WTC11 (cell line): ENCODE measurements around the gene CHAT. TPM values are rescaled to one million over a fixed set of nuclear protein-coding genes. Genes with fewer than 3 reads are reported as not detected.
A peak's percentile ranks its signal among the peaks of the same experiment; 100 is the strongest.

Experiments used
- ATAC-seq: fragments of 200-7000 bp; cut with Tn5 transposase; 2 replicates; pipeline ENCODE4 v1.10.0; 2021; ENCODE audit warnings: mild to moderate bottlenecking, moderate library complexity
- CTCF ChIA-PET: fragments of 300-600 bp; sonication (Branson Sonifier 250); formaldehyde crosslinking; loops from one replicate; lab custom pipeline; 2021; ENCODE audit warnings: antibody characterized with exemption; lab: Charles Lee
- POLR2A ChIA-PET: fragments of 350-600 bp; sonication (Branson Sonifier 250); formaldehyde crosslinking; loops from one replicate; lab custom pipeline; 2021; ENCODE audit warnings: antibody characterized with exemption; lab: Charles Lee
- DNase-seq: peaks from one replicate; pipeline ENCODE4 v3.0.0; 2021; ENCODE audit warnings: low spot score
- H3K27ac Mint-ChIP-seq: 2 replicates; pipeline ENCODE4 v1.8.0; 2021; ENCODE audit warnings: mixed read lengths
- H3K27me3 Mint-ChIP-seq: 2 replicates; pipeline ENCODE4 v1.8.0; 2021; ENCODE audit warnings: low read depth, mild to moderate bottlenecking, moderate library complexity, mixed read lengths
- H3K36me3 Mint-ChIP-seq: 2 replicates; pipeline ENCODE4 v1.8.0; 2021; ENCODE audit warnings: mixed read lengths
- H3K4me1 Mint-ChIP-seq: 2 replicates; pipeline ENCODE4 v1.8.0; 2022; ENCODE audit warnings: mixed read lengths
- H3K4me3 Mint-ChIP-seq: 2 replicates; pipeline ENCODE4 v1.8.0; 2021; ENCODE audit warnings: mild to moderate bottlenecking, moderate library complexity, mixed read lengths
- H3K9me3 Mint-ChIP-seq: 2 replicates; pipeline ENCODE4 v1.8.0; 2021; ENCODE audit warnings: mixed read lengths
- ATF1 ChIP-seq: sonication (generic); formaldehyde crosslinking; IDR thresholded peaks from 2 replicates; pipeline ENCODE4 v1.8.1; 2023; ENCODE audit warnings: mild to moderate bottlenecking, moderate library complexity, missing genetic modification reagents
- ATF3 ChIP-seq: sonication (generic); formaldehyde crosslinking; conservative IDR thresholded peaks from 2 replicates; pipeline ENCODE4 v1.8.1; 2022; ENCODE audit warnings: mild to moderate bottlenecking, missing genetic modification reagents
- ATF6 ChIP-seq: sonication (generic); formaldehyde crosslinking; IDR thresholded peaks from 2 replicates; pipeline ENCODE4 v1.8.1; 2023; ENCODE audit warnings: mild to moderate bottlenecking, missing genetic modification reagents
- CBFB ChIP-seq: sonication (generic); formaldehyde crosslinking; IDR thresholded peaks from 2 replicates; pipeline ENCODE4 v1.8.1; 2022; ENCODE audit warnings: mild to moderate bottlenecking, low read depth, missing genetic modification reagents
- CREB1 ChIP-seq: sonication (generic); formaldehyde crosslinking; IDR thresholded peaks from 2 replicates; pipeline ENCODE4 v1.8.0; 2023; ENCODE audit warnings: mild to moderate bottlenecking, missing genetic modification reagents
- E2F4 ChIP-seq: sonication (generic); formaldehyde crosslinking; IDR thresholded peaks from 2 replicates; pipeline ENCODE4 v1.8.1; 2022; ENCODE audit warnings: low read depth, mild to moderate bottlenecking, moderate library complexity, missing genetic modification reagents, borderline replicate concordance
- ELF4 ChIP-seq: sonication (generic); formaldehyde crosslinking; IDR thresholded peaks from 2 replicates; pipeline ENCODE4 v1.8.1; 2022; ENCODE audit warnings: low read depth, mild to moderate bottlenecking, moderate library complexity, missing genetic modification reagents
- GABPB1 ChIP-seq: sonication (generic); formaldehyde crosslinking; IDR thresholded peaks from 2 replicates; pipeline ENCODE4 v1.8.1; 2023; ENCODE audit warnings: mild to moderate bottlenecking, missing genetic modification reagents
- MLX ChIP-seq: sonication (generic); formaldehyde crosslinking; IDR thresholded peaks from 2 replicates; pipeline ENCODE4 v1.8.1; 2023; ENCODE audit warnings: mild to moderate bottlenecking, missing genetic modification reagents, moderate library complexity
- MYBL2 ChIP-seq: sonication (generic); formaldehyde crosslinking; IDR thresholded peaks from 2 replicates; pipeline ENCODE4 v1.8.1; 2023; ENCODE audit warnings: mild to moderate bottlenecking, moderate library complexity, missing genetic modification reagents
- NFYB ChIP-seq: sonication (generic); formaldehyde crosslinking; conservative IDR thresholded peaks from 2 replicates; pipeline ENCODE4 v1.8.0; 2022; ENCODE audit warnings: low read depth, missing genetic modification reagents
- SMAD4 ChIP-seq: sonication (generic); formaldehyde crosslinking; IDR thresholded peaks from 2 replicates; pipeline ENCODE4 v1.8.0; 2022; ENCODE audit warnings: mild to moderate bottlenecking, missing genetic modification reagents
- STAT6 ChIP-seq: sonication (generic); formaldehyde crosslinking; conservative IDR thresholded peaks from 2 replicates; pipeline ENCODE4 v1.8.1; 2023; ENCODE audit warnings: mild to moderate bottlenecking, low read depth, missing genetic modification reagents, moderate library complexity
- TP53 ChIP-seq: sonication (generic); formaldehyde crosslinking; IDR thresholded peaks from 2 replicates; pipeline ENCODE4 v1.8.1; 2023; ENCODE audit warnings: mild to moderate bottlenecking, missing genetic modification reagents
- ZNF138 ChIP-seq: sonication (generic); formaldehyde crosslinking; conservative IDR thresholded peaks from 2 replicates; pipeline ENCODE4 v1.8.1; 2022; ENCODE audit warnings: mild to moderate bottlenecking, moderate library complexity, missing genetic modification reagents
- ZNF232 ChIP-seq: sonication (generic); formaldehyde crosslinking; IDR thresholded peaks from 2 replicates; pipeline ENCODE4 v1.8.0; 2022; ENCODE audit warnings: mild to moderate bottlenecking, missing genetic modification reagents
- ZNF263 ChIP-seq: sonication (generic); formaldehyde crosslinking; IDR thresholded peaks from 2 replicates; pipeline ENCODE4 v1.8.1; 2022; ENCODE audit warnings: low read depth, mild to moderate bottlenecking, moderate library complexity, missing genetic modification reagents
- ZNF671 ChIP-seq: fragments of 250-450 bp; sonication (Bioruptor Pico); IDR thresholded peaks from 2 replicates; pipeline ENCODE4 v1.8.0; 2021; ENCODE audit warnings: mild to moderate bottlenecking
- total RNA-seq: library from RNA; stranded (reverse); gene quantifications from 3 replicates; pipeline ENCODE4 v1.2.3, GENCODE V29; 2021

The CHAT gene
- total RNA-seq, 1 experiment from 2014 or later = not detected

- Mint-ChIP-seq H3K4me3 (peak overlapping the region; percentile 59), H3K27me3 (peaks cover 100% of the 10 kb centered on the region), H3K36me3 (peaks cover 31% of the 10 kb centered on the region), H3K27ac (no peak overlapping the region), H3K9me3 (peaks cover 33% of the 10 kb centered on the region), H3K4me1 (peaks cover 56% of the 10 kb centered on the region)
- ChIA-PET CTCF (interaction anchor here (0.7 to 3.2 kb wide), 10 partner anchors 10 to 97 kb away, joined by 3 to 16 read pairs (median 4); partner anchors contain the start of gene C10orf53), POLR2A (interaction anchor here (1.3 to 1.4 kb wide), 2 partner anchors 10 to 12 kb away, joined by 3 to 4 read pairs; partner anchors contain the start of gene C10orf53)
- no peak for DNase-seq
- TF ChIP-seq ATF6 (CRISPR knock-in tag) = no peak
- ATAC-seq = peak; percentile 48
Measured at GRCh38 chr10:49690698-49691356, 77.0 kb downstream of the CHAT start.

- Mint-ChIP-seq H3K27me3 (peaks cover 100% of the 10 kb centered on the region), H3K4me3 (no peak overlapping the region; the same call in 1 of the 2 replicates), H3K27ac (no peak overlapping the region), H3K9me3 (peaks cover 26% of the 10 kb centered on the region)
- no peak for ATAC-seq
- POLR2A ChIA-PET = interaction anchor here (1.2 to 1.4 kb wide), 2 partner anchors 10 to 13 kb away, joined by 3 to 4 read pairs; partner anchors contain the start of gene C10orf53
- no peak for DNase-seq
- TF ChIP-seq ZNF671 (CRISPR knock-in tag) (no peak), NFYB (CRISPR knock-in tag) (no peak), E2F4 (CRISPR knock-in tag) (no peak), GABPB1 (no peak), ZNF263 (no peak), STAT6 (CRISPR knock-in tag) (no peak), MLX (CRISPR knock-in tag) (no peak), CBFB (CRISPR knock-in tag) (no peak), MYBL2 (no peak), CREB1 (no peak), SMAD4 (CRISPR knock-in tag) (no peak), ZNF232 (CRISPR knock-in tag) (no peak), ELF4 (CRISPR knock-in tag) (no peak), TP53 (CRISPR knock-in tag) (no peak)
- TF ChIP-seq, all 79 proteins: peak for 0
- H3K36me3 Mint-ChIP-seq = peaks cover 24% of the 10 kb centered on the region
- CTCF ChIA-PET = interaction anchor here (0.8 to 3.2 kb wide), 7 partner anchors 9 to 98 kb away, joined by 3 to 16 read pairs (median 3); partner anchors contain the start of gene C10orf53
- peaks cover 55% of the 10 kb centered on the region for H3K4me1 Mint-ChIP-seq
Measured at GRCh38 chr10:49691588-49691987, 77.8 kb downstream of the CHAT start.

GRCh38 chr10:49694466-49694865, 80.6 kb downstream of the CHAT start:
- DNase-seq (no peak), ATAC-seq (no peak)
- H3K4me1 Mint-ChIP-seq = peaks cover 31% of the 10 kb centered on the region
- H3K36me3 Mint-ChIP-seq = peaks cover 6% of the 10 kb centered on the region; the same call in 1 of the 2 replicates
- ChIA-PET CTCF (no interaction called here), POLR2A (no interaction called here)
- no peak overlapping the region for H3K27ac Mint-ChIP-seq
- peaks cover 92% of the 10 kb centered on the region for H3K27me3 Mint-ChIP-seq
- H3K9me3 Mint-ChIP-seq = peaks cover 8% of the 10 kb centered on the region
- H3K4me3 Mint-ChIP-seq = no peak overlapping the region
- TF ChIP-seq E2F4 (CRISPR knock-in tag) (no peak), ATF1 (CRISPR knock-in tag) (no peak), ZNF138 (no peak), ATF3 (CRISPR knock-in tag) (no peak)
- TF ChIP-seq, all 79 proteins: peak for 0
